GM10266 (cell line): ENCODE data around the gene ST3GAL3.

Experiments used
- DNase-seq: peaks from one replicate; pipeline ENCODE4 v3.0.0; 2012; ENCODE audit errors: extremely low spot score
- CTCF ChIP-seq: IDR thresholded peaks from 2 replicates; pipeline ENCODE4 v1.5.1; 2012; ENCODE audit warnings: mild to moderate bottlenecking, low read depth; ENCODE audit not compliant: control insufficient read depth, insufficient read depth; ENCODE audit errors: missing control alignments

ST3GAL3 gene

GRCh38 chr1:43870306-43870705 lies 163.0 kb downstream of the ST3GAL3 start:
- DNase-seq = no peak
- no peak for TF ChIP-seq CTCF

- no peak for DNase-seq
- TF ChIP-seq CTCF = no peak
Measured at GRCh38 chr1:43871181-43871910, 164.0 kb downstream of the ST3GAL3 start.

GRCh38 chr1:43872280-43872679 lies 164.9 kb downstream of the ST3GAL3 start:
- no peak for TF ChIP-seq CTCF
- no peak for DNase-seq

GRCh38 chr1:43873851-43874250 lies 166.5 kb downstream of the ST3GAL3 start:
- no peak for TF ChIP-seq CTCF
- no peak for DNase-seq

- TF ChIP-seq CTCF = no peak
- no peak for DNase-seq
Measured at GRCh38 chr1:43874716-43875115, 167.4 kb downstream of the ST3GAL3 start.

GRCh38 chr1:43875331-43875730 lies 168.0 kb downstream of the ST3GAL3 start:
- TF ChIP-seq CTCF = no peak
- DNase-seq = no peak

GRCh38 chr1:43877101-43877500 lies 169.8 kb downstream of the ST3GAL3 start:
- DNase-seq = no peak
- no peak for TF ChIP-seq CTCF
